ENCODE measurements around the gene SIL1. TPM values are rescaled to one million over a fixed set of nuclear protein-coding genes. Genes with fewer than 3 reads are reported as not detected.
A peak's percentile ranks its signal among the peaks of the same experiment; 100 is the strongest.

Gene SIL1
- total RNA-seq, 1 experiment from 2014 or later = 46.5 TPM

- H3K9me2 ChIP-seq (ENCODE audit: insufficient read depth) = no peaks in the 10 kb centered on the region
- no peaks in the 10 kb centered on the region for H3K9me3 ChIP-seq (ENCODE audit: insufficient read depth, low read depth)
- DNase-seq = no peak
- H3K4me1 ChIP-seq (replicated peaks; ENCODE audit: insufficient read depth) = 0 out of 2 replicates have a peak, but pooled peaks cover 7% of the 10 kb centered on the region
- no peaks in the 10 kb centered on the region for H3F3A ChIP-seq (ENCODE audit: insufficient read depth, low read depth)
- H3K79me2 ChIP-seq (ENCODE audit: low read depth) = no peaks in the 10 kb centered on the region
- intact Hi-C loops (cut with micrococcal nuclease; ENCODE audit: unreplicated experiment) = no loop called here
- no TSS peak for BruUV-seq (replicated peaks)
- H2AFZ ChIP-seq = no peak overlapping the region
- ChIA-PET CTCF (no interaction called here), POLR2A (ENCODE audit: unreplicated experiment) (interaction anchor here (0.6 kb wide), 1 partner anchor 207 kb away, joined by 18 read pairs; no protein-coding TSS in a partner anchor)
- no peaks in the 10 kb centered on the region for H3K27me3 ChIP-seq (ENCODE audit: insufficient read depth, low read depth)
- TF ChIP-seq CTCF (conservative IDR thresholded peaks at IDR 0.05) (no peak), EZH2 (IDR thresholded peaks at IDR 0.05; ENCODE audit: low read depth) (no peak)
- no peak overlapping the region for H3K4me3 ChIP-seq
- no peaks in the 10 kb centered on the region for H3K36me3 ChIP-seq (ENCODE audit: low read depth)
- no peak overlapping the region for H3K27ac ChIP-seq
- no peak overlapping the region for H3K4me2 ChIP-seq
- no peaks in the 10 kb centered on the region for H4K20me1 ChIP-seq (ENCODE audit: insufficient read depth)
Measured at GRCh38 chr5:138986186-138986800, 211.9 kb downstream of the SIL1 start.

GRCh38 chr5:138985683-138986082 lies 212.5 kb downstream of the SIL1 start:
- CTCF ChIA-PET = interaction anchor here (0.7 kb wide), 1 partner anchor 198 kb away, joined by 5 read pairs; no protein-coding TSS in a partner anchor
- TF ChIP-seq EZH2 (IDR thresholded peaks at IDR 0.05; ENCODE audit: low read depth) (no peak), CTCF (conservative IDR thresholded peaks at IDR 0.05) (no peak)

GRCh38 chr5:138985256-138985655 lies 212.9 kb downstream of the SIL1 start:
- H3K4me2 ChIP-seq = peak overlapping the region; percentile 52; the same call in 1 of the 2 replicates
- intact Hi-C loops (cut with micrococcal nuclease; ENCODE audit: unreplicated experiment) = no loop called here

More at GRCh38 chr5:138985683-138986082, 212.5 kb downstream of the SIL1 start:
- no peaks in the 10 kb centered on the region for H4K20me1 ChIP-seq (ENCODE audit: insufficient read depth)
- POLR2A ChIA-PET (ENCODE audit: unreplicated experiment) = interaction anchor here (0.6 to 0.7 kb wide), 2 partner anchors 34 to 261 kb away, joined by 4 to 6 read pairs; no protein-coding TSS in a partner anchor
- H3K4me2 ChIP-seq = peak overlapping the region; percentile 52; the same call in 1 of the 2 replicates
- no peak overlapping the region for H2AFZ ChIP-seq
- no TSS peak for BruUV-seq (replicated peaks)
- no peaks in the 10 kb centered on the region for H3K36me3 ChIP-seq (ENCODE audit: low read depth)
- H3K9me3 ChIP-seq (ENCODE audit: insufficient read depth, low read depth) = no peaks in the 10 kb centered on the region
- peak overlapping the region; percentile 21; the same call in 1 of the 2 replicates for H3K27ac ChIP-seq
- H3K9me2 ChIP-seq (ENCODE audit: insufficient read depth) = no peaks in the 10 kb centered on the region
- H3K79me2 ChIP-seq (ENCODE audit: low read depth) = no peaks in the 10 kb centered on the region
- no peaks in the 10 kb centered on the region for H3F3A ChIP-seq (ENCODE audit: insufficient read depth, low read depth)
- DNase-seq = no peak
- intact Hi-C loops (cut with micrococcal nuclease; ENCODE audit: unreplicated experiment) = no loop called here
- H3K27me3 ChIP-seq (ENCODE audit: insufficient read depth, low read depth) = no peaks in the 10 kb centered on the region
- H3K4me3 ChIP-seq = no peak overlapping the region
- H3K4me1 ChIP-seq (replicated peaks; ENCODE audit: insufficient read depth) = 0 out of 2 replicates have a peak, but pooled peaks cover 7% of the 10 kb centered on the region

More at GRCh38 chr5:138985256-138985655, 212.9 kb downstream of the SIL1 start:
- no peaks in the 10 kb centered on the region for H3F3A ChIP-seq (ENCODE audit: insufficient read depth, low read depth)
- CTCF ChIA-PET = interaction anchor here (0.7 kb wide), 1 partner anchor 198 kb away, joined by 5 read pairs; no protein-coding TSS in a partner anchor
- peak; percentile 34 to 61 for DNase-seq
- no peaks in the 10 kb centered on the region for H3K36me3 ChIP-seq (ENCODE audit: low read depth)
- peak overlapping the region; percentile 21; the same call in 1 of the 2 replicates for H3K27ac ChIP-seq
- H3K9me3 ChIP-seq (ENCODE audit: insufficient read depth, low read depth) = no peaks in the 10 kb centered on the region
- no peak overlapping the region for H3K4me3 ChIP-seq
- no peaks in the 10 kb centered on the region for H4K20me1 ChIP-seq (ENCODE audit: insufficient read depth)
- no peak overlapping the region for H2AFZ ChIP-seq
- no peaks in the 10 kb centered on the region for H3K9me2 ChIP-seq (ENCODE audit: insufficient read depth)
- BruUV-seq (replicated peaks) = no TSS peak
- H3K27me3 ChIP-seq (ENCODE audit: insufficient read depth, low read depth) = no peaks in the 10 kb centered on the region
- TF ChIP-seq CTCF (conservative IDR thresholded peaks at IDR 0.05) (no peak), EZH2 (IDR thresholded peaks at IDR 0.05; ENCODE audit: low read depth) (no peak)
- POLR2A ChIA-PET (ENCODE audit: unreplicated experiment) = interaction anchor here (0.6 to 0.7 kb wide), 3 partner anchors 33 to 260 kb away, joined by 4 to 12 read pairs (median 6); no protein-coding TSS in a partner anchor
- H3K4me1 ChIP-seq (replicated peaks; ENCODE audit: insufficient read depth) = 0 out of 2 replicates have a peak, but pooled peaks cover 7% of the 10 kb centered on the region
- no peaks in the 10 kb centered on the region for H3K79me2 ChIP-seq (ENCODE audit: low read depth)
